GM19455 (cell line): ENCODE measurements around the gene PGAP2.
"Not testable (repeated sequence)": the region's sequence is repeated elsewhere in the genome, so short reads cannot be mapped to it uniquely, and the experiment has no call there.

Experiments used
- ATAC-seq: cut with Tn5 transposase; IDR thresholded peaks from one replicate; pipeline ENCODE4 v1.9.1; 2021; ENCODE audit not compliant: unreplicated experiment

PGAP2 gene

GRCh38 chr11:3807909-3808860, at the start of gene PGAP2:
TSS of gene PGAP2 (plus strand) at chr11:3808560. CDS start at chr11:3811260, 2,700 bp downstream.
- peak; percentile 65 for ATAC-seq

DNA sequence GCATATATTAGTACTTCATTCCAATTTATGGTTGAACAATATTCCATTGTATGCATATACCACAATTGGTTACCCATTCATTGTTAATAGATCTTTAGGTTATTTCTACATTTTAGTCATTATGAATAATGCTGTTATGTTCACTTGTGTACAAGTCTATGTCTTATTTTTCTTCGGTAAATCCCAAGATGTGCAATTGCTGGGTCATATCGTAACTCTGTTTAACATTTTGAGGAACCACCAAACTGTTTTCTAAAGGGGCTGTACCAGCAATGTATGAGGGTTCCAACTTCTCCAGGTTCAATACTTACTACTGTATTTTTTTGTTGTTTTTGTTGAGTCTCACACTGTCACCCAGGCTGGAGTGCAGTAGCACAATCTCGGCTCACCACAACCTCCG, 44.1 kb upstream of the PGAP2 start:
- no peak for ATAC-seq

DNA sequence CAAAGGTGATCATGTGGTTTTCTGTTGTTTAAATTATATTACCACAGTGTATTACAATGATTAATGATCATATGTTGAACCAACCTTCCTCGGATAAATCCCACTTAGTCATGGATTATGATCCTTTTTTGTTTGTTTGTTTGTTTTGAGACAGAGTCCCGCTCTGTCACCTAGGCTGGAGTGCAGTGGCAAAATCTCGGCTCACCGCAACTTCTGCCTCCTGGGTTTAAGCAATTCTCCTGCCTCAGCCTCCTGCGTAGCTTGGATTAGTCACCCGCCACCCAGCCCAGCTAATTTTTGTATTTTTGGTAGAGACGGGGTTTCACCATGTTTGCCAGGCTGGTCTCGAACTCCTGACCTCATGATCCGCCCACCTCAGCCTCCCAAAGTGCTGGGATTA, 41.5 kb upstream of the PGAP2 start:
- not testable (repeated sequence) for ATAC-seq

DNA sequence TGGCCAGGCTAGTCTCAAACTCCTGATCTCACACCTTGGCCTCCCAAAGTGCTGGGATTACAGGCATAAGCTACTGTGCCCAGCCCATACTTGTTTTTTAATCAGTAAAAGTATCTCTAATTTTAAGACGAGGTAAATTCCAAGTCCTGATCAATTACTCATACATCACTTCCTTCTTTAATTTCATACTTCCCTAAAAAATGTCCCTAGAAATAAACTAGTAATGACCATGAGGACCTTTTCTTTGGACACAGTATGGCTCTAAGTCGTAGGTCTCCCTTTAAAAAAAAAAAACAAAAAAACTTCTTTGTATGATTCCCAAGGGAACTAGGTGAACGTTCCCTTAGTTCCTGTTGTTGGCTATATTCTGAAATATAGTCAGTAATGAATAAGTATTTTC, 40.8 kb upstream of the PGAP2 start:
- no peak for ATAC-seq

- no peak for ATAC-seq
Observed at GRCh38 chr11:3773180-3773579, 35.2 kb upstream of the PGAP2 start.

GRCh38 chr11:3775736-3776406, 32.5 kb upstream of the PGAP2 start:
- no peak for ATAC-seq

DNA sequence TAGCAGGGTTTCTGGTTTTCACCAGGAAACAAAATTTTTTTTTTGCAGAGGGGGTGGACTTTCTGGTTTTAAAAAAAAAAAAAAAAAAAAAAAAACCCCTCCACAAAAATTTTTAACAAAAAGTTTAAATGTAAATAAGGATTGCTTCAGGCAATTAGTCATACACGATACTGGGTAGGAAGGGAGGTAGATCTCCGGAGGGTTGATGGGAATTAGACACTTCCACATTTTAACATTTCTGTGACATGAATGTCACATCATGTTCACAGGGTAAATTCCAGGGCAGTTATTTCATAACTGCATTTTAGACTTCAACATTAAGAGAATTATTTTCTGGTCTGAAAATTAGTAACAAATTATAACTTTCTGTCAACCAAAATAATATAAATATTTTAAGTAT, 26.9 kb upstream of the PGAP2 start:
- ATAC-seq, result no peak

GRCh38 chr11:3782963-3783362, 25.4 kb upstream of the PGAP2 start:
- ATAC-seq, result no peak

GRCh38 chr11:3783611-3784010, 24.7 kb upstream of the PGAP2 start:
- no peak for ATAC-seq

- ATAC-seq, result no peak
Observed at GRCh38 chr11:3786781-3787428, 21.5 kb upstream of the PGAP2 start.

DNA sequence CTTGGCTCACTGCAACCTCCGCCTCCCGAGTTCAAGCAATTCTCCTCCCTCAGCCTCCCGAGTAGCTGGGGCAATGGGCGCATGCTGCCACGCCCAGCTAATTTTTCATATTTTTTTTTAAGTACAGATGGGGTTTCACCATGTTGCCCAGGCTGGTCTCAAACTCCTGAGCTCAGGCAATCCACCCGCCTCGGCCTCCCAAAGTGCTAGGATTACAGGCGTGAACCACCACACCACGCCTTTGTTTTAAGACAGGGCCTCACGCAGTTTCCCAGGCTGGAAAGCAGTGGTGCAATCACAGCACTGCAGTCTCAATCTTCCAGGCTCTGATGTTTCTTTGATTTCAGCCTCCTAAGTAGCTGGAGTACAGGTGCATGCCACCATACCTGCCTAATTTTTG, 14.0 kb upstream of the PGAP2 start:
- ATAC-seq, result not testable (repeated sequence)

DNA sequence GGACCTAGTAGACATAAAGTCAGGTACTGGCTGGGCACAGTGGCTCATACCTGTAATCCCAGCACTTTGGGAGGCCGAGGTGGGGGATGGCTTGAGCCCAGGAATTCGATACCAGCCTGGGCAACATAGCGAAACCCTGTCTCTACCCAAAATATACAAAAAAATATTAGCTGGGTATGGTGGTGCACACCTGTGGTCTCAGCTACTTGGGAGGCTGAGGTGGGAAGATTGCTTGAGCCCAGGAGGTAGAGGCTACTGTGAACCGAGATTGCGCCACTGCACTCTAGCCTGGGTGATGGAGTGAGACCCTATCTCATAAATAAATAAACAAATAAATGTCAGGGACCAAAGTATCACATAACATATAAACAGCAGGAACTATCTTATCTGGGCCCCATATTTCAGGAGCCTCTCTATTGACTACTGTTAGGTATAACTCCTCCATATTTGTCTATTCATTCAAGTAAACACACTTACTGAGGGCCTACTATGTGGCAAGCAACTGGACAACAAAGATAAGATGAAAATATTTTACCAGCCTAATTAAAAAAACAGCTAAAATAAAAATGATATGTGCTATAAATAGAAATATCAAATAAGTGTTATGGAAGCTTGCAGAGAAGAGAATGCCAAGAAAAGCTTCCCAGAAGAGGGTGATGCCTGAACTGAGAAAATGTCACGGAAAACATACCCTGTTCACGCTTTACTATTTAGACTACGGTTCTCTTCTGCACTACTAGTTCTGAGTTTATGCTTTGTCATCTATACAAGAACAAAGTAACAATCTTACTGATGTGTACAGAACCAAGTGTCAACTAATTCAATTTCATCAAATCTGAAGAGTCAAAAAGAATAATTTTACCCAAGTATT, 13.0 kb upstream of the PGAP2 start:
- no peak for ATAC-seq

DNA sequence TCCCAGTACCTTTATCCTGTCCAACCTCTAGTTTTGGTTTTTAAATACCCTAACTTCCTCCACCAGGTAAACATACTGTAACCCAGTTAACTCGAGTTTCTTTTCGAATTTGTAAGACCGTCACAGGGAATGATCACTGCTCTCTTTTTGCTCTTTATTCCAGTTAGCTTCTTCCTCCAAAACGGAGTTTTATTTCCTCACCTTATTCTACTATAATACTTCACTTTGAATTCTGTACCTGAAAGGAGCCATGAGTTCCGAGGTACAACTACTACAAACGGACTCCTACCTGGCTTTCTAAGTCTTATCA, 12.4 kb upstream of the PGAP2 start:
- ATAC-seq, result no peak

DNA sequence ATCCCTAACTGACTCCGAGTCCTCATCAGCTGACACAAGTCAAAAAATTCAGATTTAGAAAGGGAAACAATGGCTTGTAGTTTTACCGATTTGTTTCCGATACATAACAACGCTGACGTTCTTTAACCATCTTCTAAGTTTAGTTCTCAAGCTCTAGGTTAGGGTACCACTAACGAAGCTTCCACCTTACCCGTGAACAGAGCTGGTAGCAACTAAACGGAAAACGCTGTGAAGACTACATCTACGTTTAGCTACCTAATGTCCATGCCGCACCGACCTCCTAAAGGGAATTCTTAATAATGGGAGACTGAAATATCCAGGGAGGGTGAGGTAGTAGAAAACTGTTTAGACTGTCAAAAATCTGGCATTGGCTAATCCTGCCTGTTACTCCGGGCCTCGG, 12.0 kb upstream of the PGAP2 start:
- ATAC-seq, result no peak

DNA sequence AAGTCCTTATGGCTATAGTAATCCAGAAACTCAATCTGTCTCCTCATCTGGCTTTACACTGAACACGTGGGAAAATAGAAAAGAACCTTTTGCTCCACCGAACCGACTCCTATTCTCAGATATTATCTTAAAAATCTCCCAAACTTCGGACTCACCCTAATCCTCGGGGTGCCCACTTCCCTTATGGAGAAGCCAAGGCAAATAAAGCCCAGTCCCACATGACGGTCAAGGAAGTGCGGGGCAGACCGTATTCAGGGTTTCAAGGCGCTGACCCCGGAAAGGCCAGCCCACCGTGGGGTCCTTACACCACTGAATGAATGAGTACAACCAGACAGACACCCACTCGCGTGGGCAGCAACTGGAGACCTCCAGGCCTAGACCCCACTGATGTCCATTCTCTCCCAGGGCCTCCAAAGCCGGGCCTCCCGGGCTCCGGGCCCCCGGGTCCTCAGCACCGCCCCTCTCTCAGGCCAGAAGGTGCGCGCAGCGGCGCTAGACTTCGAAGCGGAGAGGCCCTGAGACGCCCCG, 11.5 kb upstream of the PGAP2 start:
- peak; percentile 40 for ATAC-seq

GRCh38 chr11:3797329-3798090, 10.8 kb upstream of the PGAP2 start, which contains the start of gene NUP98:
TSS of gene NUP98 (minus strand) at chr11:3797554. CDS start at chr11:3782117, 15,437 bp downstream.
- peak; percentile 95 for ATAC-seq

- ATAC-seq, result no peak
Observed at GRCh38 chr11:3799143-3799542, 9.2 kb upstream of the PGAP2 start.

DNA sequence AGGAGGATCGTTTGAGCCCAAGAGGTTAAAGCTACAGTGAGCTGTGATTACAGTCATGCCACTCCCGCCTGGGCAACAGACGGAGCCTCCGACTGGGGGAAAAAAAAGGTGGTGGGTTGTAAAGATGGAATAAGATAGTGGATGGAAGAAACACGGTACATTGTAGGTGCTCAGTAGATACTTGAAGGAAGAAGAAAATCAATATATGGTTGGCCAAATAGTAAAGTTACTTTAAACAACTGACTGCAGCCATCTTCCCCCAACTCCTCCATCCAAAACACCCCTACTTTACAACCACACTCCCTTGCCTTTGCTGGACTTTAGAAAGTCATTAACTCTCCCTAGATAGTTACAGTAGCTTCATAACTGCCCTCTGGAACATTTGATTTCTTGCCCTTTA, 8.5 kb upstream of the PGAP2 start:
- no peak for ATAC-seq

- no peak for ATAC-seq
Observed at GRCh38 chr11:3802011-3802790, 6.2 kb upstream of the PGAP2 start.
